K562 (cell line): ENCODE measurements around the gene TOR1B. TPM values are rescaled to one million over a fixed set of nuclear protein-coding genes. Genes with fewer than 3 reads are reported as not detected.

Source experiments
- BCL6 ChIP-seq: fragments of 250-450 bp; sonication (Bioruptor Pico); IDR thresholded peaks from 2 replicates; pipeline ENCODE4 v1.4.0; 2020
- CBFA2T3 ChIP-seq: fragments of 450-650 bp; IDR thresholded peaks from 2 replicates; pipeline ENCODE4 v1.6.1; 2017
- GTF2F1 ChIP-seq: IDR thresholded peaks from 2 replicates; pipeline ENCODE4 v1.6.1; 2011; ENCODE audit warnings: low read depth, low read length, improper control_type of control experiment
- NFE2L1 ChIP-seq: fragments of 450-650 bp; IDR thresholded peaks from 2 replicates; pipeline ENCODE4 v1.6.1; 2016; ENCODE audit warnings: missing genetic modification characterization, low read depth, mild to moderate bottlenecking, missing compliant biosample characterization, moderate library complexity, borderline replicate concordance
- NKRF ChIP-seq: fragments of 450-650 bp; IDR thresholded peaks from 2 replicates; pipeline ENCODE4 v1.6.1; 2016; ENCODE audit warnings: borderline replicate concordance
- PREB ChIP-seq: sonication (generic); formaldehyde crosslinking; IDR thresholded peaks from 2 replicates; pipeline ENCODE4 v1.8.1; 2023; ENCODE audit warnings: mild to moderate bottlenecking, missing genetic modification reagents
- PRPF4 ChIP-seq: fragments of 200-400 bp; formaldehyde crosslinking; IDR thresholded peaks from one replicate; pipeline ENCODE4 v1.6.1; 2017; ENCODE audit warnings: low read length, low read depth, mild to moderate bottlenecking; ENCODE audit not compliant: insufficient read depth, poor library complexity, severe bottlenecking
- STAT5B ChIP-seq: fragments of 250-450 bp; sonication (Bioruptor Pico); IDR thresholded peaks from 2 replicates; pipeline ENCODE4 v1.8.0; 2021; ENCODE audit warnings: mild to moderate bottlenecking, inconsistent platforms
- TAF7 ChIP-seq: fragments of 450-650 bp; IDR thresholded peaks from 2 replicates; pipeline ENCODE4 v1.6.1; 2016; ENCODE audit warnings: missing genetic modification characterization, missing compliant biosample characterization
- TAL1 ChIP-seq: fragments of 450-650 bp; IDR thresholded peaks from 2 replicates; pipeline ENCODE4 v1.6.1; 2016; ENCODE audit warnings: mild to moderate bottlenecking
- ZSCAN29 ChIP-seq: fragments of 450-650 bp; IDR thresholded peaks from 2 replicates; pipeline ENCODE4 v1.6.1; 2017
- polyA plus RNA-seq, 8 experiments: library from polyadenylated mRNA; depleted of rRNA in 4 of 8; stranded (reverse) in 5 of 8; unstranded in 3 of 8; fragments of >200 nt; fragmentation: Nextera tagmentation in 2 of 8; fragmentation: Illumina TruSeq in 1 of 8; extraction: Ambion mirVana in 2 of 8; extraction: Trizol in 1 of 8; gene quantifications; 2 replicates each; pipeline versions ENCODE4 v1.2.1 to v1.2.3, GENCODE V29; 2011 to 2014; ENCODE audit warnings: inconsistent platforms in 1 of 8, missing spikeins in 1 of 8
- total RNA-seq, 7 experiments: library from RNA; depleted of rRNA in 6 of 7; stranded (reverse); fragments of >200 nt in 6 of 7; fragmentation: Illumina TruSeq in 2 of 7; extraction: Trizol in 2 of 7; gene quantifications; 2 replicates each; pipeline versions ENCODE4 v1.2.1 to v1.2.3, GENCODE V29; 2011 to 2021; ENCODE audit warnings: low replicate concordance in 1 of 7
- TF ChIP-seq, protein P1 (sequence below): fragments of 200-600 bp; sonication (generic); IDR thresholded peaks from one replicate; pipeline ENCODE4 v1.6.1; 2012; ENCODE audit warnings: mild to moderate bottlenecking, low read depth, low read length, inconsistent platforms

The TOR1B gene
- total and polyA plus RNA-seq, 9 of the 15 experiments (the other 6 are each of a cell fraction or from before 2014, with no cell fraction given) = 4.2 to 36.5 (median 24.6) TPM

- TF ChIP-seq, protein P1, sequence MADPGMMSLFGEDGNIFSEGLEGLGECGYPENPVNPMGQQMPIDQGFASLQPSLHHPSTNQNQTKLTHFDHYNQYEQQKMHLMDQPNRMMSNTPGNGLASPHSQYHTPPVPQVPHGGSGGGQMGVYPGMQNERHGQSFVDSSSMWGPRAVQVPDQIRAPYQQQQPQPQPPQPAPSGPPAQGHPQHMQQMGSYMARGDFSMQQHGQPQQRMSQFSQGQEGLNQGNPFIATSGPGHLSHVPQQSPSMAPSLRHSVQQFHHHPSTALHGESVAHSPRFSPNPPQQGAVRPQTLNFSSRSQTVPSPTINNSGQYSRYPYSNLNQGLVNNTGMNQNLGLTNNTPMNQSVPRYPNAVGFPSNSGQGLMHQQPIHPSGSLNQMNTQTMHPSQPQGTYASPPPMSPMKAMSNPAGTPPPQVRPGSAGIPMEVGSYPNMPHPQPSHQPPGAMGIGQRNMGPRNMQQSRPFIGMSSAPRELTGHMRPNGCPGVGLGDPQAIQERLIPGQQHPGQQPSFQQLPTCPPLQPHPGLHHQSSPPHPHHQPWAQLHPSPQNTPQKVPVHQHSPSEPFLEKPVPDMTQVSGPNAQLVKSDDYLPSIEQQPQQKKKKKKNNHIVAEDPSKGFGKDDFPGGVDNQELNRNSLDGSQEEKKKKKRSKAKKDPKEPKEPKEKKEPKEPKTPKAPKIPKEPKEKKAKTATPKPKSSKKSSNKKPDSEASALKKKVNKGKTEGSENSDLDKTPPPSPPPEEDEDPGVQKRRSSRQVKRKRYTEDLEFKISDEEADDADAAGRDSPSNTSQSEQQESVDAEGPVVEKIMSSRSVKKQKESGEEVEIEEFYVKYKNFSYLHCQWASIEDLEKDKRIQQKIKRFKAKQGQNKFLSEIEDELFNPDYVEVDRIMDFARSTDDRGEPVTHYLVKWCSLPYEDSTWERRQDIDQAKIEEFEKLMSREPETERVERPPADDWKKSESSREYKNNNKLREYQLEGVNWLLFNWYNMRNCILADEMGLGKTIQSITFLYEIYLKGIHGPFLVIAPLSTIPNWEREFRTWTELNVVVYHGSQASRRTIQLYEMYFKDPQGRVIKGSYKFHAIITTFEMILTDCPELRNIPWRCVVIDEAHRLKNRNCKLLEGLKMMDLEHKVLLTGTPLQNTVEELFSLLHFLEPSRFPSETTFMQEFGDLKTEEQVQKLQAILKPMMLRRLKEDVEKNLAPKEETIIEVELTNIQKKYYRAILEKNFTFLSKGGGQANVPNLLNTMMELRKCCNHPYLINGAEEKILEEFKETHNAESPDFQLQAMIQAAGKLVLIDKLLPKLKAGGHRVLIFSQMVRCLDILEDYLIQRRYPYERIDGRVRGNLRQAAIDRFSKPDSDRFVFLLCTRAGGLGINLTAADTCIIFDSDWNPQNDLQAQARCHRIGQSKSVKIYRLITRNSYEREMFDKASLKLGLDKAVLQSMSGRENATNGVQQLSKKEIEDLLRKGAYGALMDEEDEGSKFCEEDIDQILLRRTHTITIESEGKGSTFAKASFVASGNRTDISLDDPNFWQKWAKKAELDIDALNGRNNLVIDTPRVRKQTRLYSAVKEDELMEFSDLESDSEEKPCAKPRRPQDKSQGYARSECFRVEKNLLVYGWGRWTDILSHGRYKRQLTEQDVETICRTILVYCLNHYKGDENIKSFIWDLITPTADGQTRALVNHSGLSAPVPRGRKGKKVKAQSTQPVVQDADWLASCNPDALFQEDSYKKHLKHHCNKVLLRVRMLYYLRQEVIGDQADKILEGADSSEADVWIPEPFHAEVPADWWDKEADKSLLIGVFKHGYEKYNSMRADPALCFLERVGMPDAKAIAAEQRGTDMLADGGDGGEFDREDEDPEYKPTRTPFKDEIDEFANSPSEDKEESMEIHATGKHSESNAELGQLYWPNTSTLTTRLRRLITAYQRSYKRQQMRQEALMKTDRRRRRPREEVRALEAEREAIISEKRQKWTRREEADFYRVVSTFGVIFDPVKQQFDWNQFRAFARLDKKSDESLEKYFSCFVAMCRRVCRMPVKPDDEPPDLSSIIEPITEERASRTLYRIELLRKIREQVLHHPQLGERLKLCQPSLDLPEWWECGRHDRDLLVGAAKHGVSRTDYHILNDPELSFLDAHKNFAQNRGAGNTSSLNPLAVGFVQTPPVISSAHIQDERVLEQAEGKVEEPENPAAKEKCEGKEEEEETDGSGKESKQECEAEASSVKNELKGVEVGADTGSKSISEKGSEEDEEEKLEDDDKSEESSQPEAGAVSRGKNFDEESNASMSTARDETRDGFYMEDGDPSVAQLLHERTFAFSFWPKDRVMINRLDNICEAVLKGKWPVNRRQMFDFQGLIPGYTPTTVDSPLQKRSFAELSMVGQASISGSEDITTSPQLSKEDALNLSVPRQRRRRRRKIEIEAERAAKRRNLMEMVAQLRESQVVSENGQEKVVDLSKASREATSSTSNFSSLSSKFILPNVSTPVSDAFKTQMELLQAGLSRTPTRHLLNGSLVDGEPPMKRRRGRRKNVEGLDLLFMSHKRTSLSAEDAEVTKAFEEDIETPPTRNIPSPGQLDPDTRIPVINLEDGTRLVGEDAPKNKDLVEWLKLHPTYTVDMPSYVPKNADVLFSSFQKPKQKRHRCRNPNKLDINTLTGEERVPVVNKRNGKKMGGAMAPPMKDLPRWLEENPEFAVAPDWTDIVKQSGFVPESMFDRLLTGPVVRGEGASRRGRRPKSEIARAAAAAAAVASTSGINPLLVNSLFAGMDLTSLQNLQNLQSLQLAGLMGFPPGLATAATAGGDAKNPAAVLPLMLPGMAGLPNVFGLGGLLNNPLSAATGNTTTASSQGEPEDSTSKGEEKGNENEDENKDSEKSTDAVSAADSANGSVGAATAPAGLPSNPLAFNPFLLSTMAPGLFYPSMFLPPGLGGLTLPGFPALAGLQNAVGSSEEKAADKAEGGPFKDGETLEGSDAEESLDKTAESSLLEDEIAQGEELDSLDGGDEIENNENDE = no peak
- TF ChIP-seq BCL6 (CRISPR knock-in tag) (no peak), ZSCAN29 (no peak), CBFA2T3 (no peak), NKRF (no peak), TAF7 (tag) (no peak), PRPF4 (no peak), GTF2F1 (no peak), PREB (CRISPR knock-in tag) (no peak), TAL1 (no peak), NFE2L1 (tag) (no peak), STAT5B (CRISPR knock-in tag) (no peak)
Observed at GRCh38 chr9:129783516-129784361, 19.2 kb upstream of the TOR1B start (continued).
